Stimulated activated CD8-positive, alpha-beta memory T cell treated with anti-CD3 and anti-CD28 coated beads, Interleukin-15, amount 100 ng/mL, for 24 hours (primary cell): ENCODE results near the gene RALGAPA1.
"Not testable (repeated sequence)": the region's sequence is repeated elsewhere in the genome, so short reads cannot be mapped to it uniquely, and the experiment has no call there.

Experiments
- DNase-seq: peaks from one replicate; pipeline ENCODE4 v3.0.0-alpha.2; 2020; ENCODE audit warnings: low read depth

The RALGAPA1 gene

DNA sequence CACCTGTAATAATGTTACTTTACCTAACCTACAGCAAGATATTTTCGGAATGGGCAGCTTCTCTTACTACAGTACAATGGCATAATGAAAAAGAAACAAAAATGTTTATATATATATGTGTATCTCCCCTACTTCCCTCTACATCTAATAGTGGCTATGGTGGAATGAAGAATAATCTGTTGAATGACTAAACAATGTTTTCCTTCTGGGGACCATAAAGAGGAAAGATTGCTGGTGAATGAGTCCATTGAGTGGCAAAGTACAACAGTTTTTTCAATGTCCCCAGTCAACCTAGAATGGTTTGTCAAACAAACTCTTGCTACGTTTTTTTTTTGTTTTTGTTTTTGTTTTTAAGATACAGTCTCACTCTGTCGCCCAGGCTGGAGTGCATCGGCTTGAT lies 47.2 kb downstream of the RALGAPA1 start:
- no peak for DNase-seq

DNA sequence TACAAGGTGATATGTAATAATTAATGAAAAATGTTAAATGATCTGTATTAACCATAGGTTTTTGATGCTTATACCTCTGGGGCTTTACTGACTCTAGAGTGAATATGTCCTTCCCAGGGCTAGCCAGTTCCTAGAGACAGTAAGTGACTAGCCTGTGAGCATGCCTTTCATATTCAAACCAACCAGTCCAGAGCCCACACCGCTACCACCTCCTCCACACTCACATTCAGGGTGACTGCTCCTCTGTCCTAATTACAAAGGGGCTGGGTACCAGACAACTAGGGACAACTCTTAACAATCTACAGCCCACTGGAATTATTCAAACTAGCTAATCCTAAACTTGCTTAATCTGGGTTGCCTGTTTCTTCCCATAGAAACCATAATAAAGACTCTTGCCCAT lies 49.0 kb downstream of the RALGAPA1 start:
- DNase-seq, result no peak

DNA sequence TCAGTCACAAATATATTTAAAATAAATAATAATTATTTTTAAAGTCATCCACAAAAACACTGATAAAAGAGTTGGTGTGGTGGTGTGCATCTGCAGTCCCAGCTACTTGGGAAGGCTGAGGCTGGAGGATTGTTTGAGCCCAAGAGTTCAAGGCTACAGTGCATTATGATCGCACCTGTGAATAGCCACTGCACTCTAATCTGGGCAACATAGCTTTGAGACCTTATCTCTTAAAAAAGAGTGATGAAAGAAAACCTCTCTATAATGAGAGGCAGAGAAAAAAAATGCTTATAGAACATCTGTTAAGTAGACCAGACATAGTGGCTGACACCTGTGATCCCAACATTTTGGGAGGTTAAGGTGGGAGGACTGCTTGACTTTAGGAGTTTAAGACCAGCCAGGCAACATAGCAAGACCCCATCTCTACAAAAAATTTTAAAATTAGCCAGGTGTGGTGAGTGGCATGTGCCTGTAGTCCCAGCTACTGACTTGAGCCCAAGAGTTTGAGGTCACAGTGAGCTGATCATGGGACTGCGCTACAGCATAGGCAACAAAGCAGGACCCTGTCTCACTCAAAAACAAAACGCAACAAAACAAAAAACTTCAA lies 50.5 kb downstream of the RALGAPA1 start:
- no peak for DNase-seq

DNA sequence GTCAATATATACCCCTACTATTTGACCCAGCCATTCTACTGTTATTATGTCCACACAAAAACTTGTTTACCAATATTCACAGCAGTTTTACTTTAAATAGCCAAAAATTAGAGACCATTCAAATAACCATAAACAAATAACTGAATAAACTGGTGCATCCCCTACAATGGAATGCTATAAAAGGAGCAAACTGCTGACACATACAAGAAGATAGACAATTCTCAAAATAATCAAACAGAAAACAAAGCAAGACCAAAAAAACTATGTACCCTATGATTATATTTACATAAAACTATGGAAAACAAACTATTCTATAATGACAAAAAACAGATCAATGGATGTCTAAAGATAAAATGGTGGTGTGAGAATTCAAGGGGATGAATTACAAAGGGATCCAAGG lies 54.4 kb downstream of the RALGAPA1 start:
- DNase-seq, result no peak

DNA sequence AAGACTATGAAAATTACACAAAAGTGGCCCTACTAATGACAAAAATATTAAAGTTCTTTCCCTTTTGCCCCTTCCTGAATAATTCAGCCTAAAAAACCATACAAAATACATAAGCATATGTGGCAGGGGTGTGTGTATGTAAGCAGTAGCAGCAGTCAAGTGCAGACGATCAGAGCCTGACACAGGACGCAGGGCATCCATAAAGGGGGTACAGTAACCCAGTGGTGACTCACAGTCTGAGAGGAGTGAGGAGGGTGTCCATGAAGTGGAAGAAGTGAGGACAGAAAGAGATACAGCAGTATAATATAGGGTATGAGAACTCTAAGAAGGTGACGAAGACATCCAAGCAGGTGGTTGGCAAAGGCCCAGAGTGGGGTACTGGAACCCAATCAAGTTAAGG lies 56.7 kb downstream of the RALGAPA1 start:
- no peak for DNase-seq

DNA sequence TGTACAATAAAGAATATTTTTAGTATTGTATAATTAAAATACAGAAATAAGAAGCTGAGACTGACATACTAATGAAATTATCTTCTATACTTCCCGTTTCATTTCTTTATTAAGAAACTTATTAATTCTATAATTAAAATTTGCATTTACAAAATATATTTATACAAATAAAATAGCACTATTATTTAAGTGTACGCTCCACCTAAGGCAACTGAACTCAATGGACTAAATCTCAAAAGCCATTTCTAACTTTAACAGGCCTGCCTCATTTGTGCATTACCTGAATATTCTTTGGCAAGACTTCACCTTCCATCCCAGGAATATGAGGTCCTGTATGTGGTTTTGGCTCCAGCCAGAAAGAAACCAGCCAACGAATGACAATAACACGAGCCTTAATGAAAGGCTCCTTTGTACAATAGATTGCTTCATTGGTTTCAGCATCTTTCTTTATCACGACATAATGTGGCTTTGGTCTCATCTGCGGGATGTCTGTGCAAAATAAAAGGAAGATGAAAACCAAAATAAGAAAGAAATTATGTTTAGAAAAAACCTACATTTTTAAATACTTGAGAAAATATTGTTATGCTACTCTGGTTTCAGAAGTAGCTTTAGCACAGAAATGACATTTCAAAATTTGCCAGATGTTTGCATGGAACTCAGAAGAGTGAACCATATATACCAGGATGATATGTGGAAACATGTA lies 58.7 kb downstream of the RALGAPA1 start:
- DNase-seq, result no peak

DNA sequence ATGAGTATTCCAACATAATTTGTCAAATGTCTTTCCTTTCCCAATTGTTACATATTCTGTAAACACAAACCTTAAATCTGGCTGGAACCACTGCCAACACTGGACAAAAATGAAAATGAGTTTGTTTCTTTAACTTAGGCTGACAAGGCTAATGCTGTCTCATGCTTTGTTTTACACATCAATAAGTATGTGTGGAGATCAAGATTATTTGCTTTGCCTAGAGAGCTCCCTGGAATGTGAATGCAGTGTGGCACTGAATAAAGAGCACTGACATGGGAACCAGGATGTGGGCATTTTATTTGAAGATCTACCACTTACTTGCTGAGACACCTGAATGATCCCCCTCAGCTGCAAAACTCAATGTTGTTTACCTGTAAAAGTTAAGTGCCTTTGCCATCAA lies 61.7 kb downstream of the RALGAPA1 start:
- DNase-seq, result no peak

DNA sequence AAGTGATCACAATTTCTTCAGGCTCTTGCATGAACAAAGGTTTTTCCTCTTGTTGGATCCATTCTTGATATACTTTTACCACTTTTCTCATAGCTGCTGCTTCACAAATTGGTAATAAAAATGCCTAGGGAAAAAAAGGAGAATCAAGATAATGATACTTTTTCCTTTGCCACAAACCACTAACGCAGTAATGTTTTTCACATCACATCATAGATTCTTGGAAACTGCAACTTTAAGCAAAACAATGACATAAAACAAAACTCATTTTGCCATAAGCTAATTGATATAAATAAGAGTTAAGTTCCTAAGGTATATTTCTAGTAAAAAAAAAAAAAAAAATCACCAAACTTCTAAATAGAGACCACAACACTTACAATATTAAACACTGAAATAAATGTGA lies 66.7 kb downstream of the RALGAPA1 start:
- DNase-seq, result no peak

DNA sequence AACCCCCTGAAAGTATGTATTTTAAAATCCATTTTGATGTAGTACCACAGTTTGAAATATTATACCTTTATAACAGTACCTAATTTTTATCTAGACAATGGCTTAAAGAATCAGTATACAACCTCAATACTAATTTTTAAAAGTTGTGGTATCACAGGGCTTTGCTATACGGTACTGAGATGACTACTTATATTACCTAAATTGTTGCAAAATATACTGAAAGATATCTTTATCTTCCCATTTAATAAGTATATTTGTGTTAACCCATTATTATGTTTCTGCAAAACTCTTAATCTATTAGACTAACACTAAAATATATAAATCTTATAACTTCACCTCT lies 67.1 kb downstream of the RALGAPA1 start:
- no peak for DNase-seq

DNA sequence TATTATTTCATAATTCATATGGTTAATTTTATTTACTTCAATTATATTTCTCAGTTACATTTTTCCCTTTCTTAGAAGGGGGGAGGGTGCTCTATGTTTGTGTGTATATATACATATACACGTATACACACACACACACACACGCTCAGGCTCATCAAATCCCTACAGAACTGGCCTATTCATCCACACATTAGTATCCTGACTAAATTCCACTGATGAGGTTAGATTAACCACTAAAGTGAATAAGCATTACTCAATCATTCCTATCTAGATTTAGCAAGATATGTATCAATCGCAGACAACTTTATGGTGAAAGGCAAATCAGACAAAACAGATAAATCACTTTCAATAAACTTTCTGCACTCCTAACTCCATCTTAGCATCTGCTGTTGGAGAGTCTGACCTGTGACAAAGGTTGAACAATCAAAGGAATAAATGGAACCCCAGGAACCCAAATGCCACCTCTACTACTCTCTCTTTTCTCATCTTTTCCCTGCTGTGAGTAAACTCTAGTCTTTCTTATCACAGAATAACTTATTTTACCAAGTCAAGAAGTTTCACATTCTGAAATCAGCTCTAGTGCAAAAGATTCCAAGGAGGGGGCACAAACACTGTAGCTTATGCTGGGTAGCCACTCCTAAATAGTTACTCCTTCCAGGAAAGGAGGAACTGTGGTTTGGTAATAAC lies 67.6 kb downstream of the RALGAPA1 start:
- DNase-seq, result no peak

DNA sequence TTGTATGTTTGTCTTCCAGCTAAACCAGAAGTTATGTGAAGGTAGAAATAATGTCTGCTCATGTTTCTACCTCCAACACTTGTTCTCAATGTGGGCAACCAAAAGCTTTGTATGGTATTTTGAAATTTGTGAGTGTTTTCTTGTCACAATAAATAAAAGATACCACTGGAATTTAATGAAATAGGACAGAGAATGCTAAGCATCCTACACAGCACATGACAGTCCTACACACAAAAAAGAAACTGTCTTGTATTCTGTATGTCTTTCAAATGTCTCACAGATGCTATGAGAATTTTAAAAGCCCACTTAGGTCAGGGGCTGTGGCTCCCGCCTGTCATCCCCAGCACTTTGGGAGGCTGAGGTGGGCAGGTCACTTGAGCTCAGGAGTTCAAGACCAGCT lies 68.9 kb downstream of the RALGAPA1 start:
- no peak for DNase-seq

DNA sequence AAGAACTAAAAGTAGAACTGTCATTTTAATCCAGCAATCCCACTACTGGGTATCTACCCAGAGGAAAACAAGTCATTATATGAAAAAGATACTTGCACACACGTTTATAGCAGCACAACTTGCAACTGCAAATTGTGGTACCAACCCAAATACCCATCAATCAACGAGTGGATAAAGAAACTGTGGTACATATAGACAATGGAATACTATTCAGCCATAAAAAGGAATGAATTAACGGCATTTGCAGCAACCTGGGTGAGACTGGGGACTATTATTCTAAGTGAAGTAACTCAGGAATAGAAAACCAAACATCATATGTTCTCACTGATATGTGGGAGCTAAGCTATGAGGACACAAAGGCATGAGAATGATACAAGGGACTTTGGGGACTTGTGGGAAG lies 73.9 kb downstream of the RALGAPA1 start:
- DNase-seq, result not testable (repeated sequence)

DNA sequence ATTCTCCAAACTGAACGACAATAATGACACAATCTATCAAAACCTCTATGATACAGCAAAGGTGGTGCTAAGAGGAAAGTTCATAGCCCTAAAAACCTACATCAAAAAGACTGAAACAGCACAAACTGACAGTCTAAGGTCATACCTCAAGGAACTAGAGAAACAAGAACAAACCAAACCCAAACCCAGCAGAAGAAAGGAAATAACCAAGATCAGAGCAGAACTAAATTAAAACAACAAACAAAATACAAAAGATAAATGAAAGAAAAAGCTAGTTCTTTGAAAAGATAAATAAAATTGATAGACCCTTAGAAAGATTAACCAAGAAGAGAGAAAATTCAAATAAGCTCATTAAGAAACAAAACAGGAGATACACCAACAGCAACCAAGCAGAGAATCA lies 75.6 kb downstream of the RALGAPA1 start:
- DNase-seq, result not testable (repeated sequence)

DNA sequence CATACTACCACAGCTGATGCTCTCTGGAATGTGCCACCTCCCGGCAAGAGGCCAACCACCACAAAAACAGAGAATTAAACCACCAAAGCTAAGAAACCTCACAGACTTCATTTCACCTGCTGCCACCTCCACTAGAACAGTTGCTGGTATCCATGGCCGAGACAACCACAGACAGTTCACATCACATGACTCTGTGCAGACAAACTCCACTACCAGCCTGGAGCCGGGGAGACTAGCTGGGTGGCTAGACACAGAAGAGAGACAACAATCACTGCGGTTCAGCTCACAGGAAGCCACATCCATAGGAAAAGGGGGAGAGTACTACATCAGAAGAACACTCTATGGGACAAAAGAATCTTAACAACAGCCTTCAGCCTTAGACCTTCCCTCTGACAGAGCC lies 78.2 kb downstream of the RALGAPA1 start:
- DNase-seq, result no peak

DNA sequence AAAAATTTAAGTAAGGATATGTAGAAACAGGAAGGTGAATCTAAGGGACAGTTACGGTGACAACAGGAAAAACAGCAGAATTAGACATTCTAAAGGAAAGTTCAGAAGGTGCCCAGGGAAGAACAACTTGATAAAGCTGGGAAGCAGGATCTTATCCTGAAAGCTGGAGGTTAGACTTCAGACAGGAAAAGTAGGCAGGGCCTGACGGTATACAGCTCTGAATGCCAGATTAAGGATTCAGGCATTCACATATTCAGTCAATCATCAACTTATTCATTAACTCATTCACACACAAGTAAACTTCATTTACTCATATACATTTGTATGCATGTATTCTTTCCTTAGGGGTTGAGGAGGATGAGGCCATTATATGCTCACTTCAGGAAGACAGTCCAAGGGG lies 81.3 kb downstream of the RALGAPA1 start:
- DNase-seq, result no peak

DNA sequence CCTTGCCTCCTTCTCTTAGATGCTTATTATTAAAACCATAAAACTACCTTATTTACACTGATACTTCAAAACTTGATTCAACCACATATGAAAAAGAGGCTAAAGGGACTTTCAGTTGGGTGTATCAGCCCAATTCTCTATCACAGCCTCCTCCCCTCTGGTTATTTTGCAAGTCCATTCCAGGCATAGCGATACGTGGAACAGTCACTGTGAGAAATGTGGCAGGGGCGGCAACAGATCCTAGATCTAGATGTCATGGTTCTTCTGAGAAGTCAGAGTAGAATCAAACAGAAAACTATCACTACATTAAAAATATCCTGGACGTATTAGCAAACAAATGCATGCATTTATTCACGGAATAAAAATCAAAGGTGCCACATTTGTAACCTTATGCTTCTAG lies 83.2 kb downstream of the RALGAPA1 start:
- no peak for DNase-seq

DNA sequence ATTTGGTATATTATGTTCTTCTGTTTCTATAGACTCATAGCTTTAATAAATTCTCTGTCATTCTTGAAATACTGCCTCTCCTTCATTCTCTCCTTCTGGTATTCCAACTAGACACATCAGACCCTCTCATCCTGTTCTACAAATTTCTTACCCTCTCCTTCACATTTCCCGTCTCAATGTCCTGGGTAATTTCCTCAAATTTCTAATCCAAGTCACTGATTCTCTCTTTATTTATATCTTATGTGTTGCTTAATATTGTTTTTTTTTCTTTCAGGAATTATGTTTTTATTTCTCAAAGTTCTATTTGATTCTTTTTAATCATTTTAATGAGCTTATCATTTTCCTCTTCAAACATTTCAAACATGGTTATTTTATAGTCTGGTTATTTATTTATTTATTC lies 94.0 kb downstream of the RALGAPA1 start:
- DNase-seq, result no peak

DNA sequence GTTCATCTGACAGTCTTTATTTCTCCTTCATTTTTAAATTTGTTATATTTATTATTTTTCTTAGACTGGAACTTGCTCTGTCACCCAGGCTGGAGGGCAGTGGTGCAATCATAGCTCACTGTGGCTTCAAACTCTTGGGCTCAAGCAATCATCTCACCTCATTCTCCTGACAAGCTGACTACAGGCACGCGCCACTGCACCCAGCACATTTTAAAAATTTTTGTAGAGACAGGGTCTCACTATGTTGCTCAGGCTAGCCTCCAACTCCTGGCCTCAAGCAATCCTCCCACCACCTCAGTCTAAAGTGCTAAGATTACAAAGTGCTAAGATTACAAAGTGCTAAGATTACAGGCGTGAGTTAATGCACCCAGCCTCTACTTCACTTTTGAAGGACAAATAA lies 96.6 kb downstream of the RALGAPA1 start:
- DNase-seq, result no peak

DNA sequence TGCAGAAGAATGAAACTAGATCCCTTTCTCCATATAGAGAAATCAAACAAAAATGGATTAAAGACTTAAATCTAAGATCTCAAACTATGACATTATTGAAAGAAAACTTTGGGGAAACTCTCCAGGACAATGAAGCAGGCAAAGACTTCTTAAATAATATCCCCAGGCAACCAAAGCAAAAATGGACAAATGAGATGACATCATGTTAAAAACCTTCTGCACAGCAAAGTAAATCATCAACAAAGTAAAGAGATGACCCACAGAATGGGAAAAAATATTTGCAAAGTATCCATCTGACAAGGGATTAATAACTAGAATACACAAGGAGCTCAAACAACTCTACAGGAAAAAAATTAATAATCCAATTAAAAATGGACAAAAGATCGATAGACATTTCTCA lies 101.0 kb downstream of the RALGAPA1 start:
- no peak for DNase-seq

DNA sequence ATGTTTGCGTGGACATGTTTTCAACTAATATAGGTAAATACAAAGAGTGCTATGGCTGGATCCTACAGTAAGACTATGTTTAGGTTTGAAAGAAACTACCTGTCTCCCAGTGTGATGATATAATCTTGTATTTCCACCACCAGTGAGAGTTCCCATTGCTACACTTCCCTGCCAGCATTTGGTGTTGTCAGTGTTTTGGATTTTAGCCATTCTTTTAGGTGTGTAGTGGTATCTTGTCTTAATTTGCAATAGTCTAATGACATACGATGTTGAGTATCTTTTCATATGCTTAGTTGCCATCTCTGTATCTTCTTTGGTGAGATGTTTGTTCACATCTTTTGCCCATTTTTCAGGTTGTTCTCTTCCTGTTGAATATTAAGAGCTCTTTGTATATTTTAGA lies 103.5 kb downstream of the RALGAPA1 start:
- no peak for DNase-seq

DNA sequence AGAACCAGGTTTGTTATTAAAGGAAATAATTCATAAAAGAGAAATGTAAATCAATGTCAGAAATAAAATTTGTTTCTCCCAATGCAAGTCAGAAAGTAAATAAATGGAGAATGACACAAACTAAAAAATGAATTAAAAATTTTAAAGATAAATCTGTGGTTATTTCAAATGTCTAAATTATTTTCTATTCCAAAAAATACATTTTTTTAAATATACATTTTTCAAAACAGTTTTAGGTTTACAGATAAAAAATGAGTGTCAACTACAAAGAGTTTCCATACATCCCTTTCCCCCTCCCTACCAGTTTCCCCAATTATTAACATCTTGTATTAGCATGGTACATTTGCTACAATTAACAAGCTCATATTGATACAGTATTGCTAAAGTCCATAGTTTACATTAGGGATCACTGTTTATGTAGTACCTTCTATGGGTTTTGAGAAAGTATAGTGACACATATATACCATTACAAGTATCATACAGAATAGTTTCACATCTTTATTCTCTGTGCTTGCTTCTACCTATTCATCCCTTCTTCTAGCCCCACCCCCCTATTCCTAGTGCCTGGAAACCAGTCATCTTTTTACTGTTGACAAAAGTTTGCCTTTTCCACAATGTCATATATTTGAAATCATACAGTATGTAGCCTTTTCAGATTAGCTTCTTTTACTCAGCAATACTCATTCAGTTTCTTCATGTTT lies 104.2 kb downstream of the RALGAPA1 start:
- DNase-seq, result no peak

DNA sequence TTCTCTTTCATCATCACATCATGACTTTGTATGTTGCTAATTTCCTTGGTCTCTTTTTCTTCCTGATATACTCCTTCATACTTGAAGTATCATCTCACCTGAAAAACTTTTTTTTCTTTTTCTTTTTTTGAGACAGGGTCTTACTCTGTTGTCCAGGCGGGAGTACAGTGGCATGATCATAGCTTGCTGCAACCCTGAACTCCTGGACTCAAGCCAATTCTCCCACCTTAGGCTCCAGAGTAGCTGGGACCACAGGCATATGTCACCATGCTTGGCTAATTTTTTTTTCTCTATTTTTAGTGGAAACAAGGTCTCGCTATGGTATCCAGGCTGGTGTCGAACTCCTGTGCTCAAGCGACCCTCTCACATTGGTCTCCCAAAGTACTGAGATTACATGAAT lies 107.6 kb downstream of the RALGAPA1 start:
- no peak for DNase-seq

DNA sequence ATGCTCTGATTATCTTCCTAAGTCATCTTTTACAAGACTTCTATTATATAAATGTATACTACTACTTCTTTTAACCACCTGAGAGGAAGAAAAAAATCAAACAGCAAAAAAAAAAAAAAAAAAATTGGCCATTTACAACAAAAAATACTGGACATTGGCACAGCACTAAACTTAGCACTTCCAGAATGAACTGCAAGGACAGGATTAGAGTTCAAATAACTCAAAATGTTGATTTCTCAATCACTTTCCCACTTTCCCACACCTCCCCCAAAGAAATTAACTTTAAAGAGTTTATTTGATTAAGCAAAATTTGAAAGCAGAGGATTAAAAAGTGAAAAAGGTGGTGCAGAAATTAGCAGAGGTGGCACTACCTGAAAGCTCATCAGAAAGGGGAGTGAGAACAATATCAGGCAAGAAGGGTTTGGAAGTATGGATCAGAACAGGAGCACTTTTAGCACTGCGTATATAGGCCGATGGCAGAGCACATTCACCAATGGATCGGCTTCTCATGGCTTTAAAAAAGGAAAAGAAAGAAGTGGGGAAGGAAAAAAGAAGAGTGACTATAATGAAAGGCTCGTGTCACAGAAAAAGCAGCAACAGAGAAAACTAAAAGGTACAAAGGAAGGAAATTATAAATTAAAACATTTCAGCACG lies 109.2 kb downstream of the RALGAPA1 start:
- no peak for DNase-seq
